Measurements from ENCODE around the gene VWA2. TPM values are rescaled to one million over a fixed set of nuclear protein-coding genes. Genes with fewer than 3 reads are reported as not detected.

Gene VWA2
- total RNA-seq, 1 experiment from 2014 or later: not detected

DNA sequence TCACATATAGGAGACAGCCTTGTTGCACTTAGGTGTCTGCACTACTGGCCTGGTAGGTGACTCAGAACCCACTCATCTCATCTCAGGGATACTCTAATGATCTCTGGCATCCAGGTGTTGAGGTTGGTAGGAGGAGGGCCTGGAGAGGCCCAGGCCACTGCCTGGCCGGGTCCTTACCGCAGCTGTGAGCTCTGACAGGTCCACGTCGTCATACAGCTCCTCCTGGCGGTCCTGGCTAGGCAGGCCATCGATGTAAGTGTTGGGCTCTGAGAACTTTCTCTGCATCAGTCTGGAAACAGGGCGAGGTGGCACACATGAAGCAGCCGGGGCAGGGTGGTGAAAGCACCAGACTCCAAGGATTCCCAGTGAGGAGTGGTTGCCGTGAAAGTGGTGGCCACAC, 62.1 kb downstream of the VWA2 start:
- POLR2A ChIA-PET: no interaction called here
- DNase-seq (ENCODE audit: low read depth, low spot score) (no peak), ATAC-seq (peak; percentile 10)
- no peak overlapping the region for H3K4me2 ChIP-seq (ENCODE audit: low read length)
- CTCF ChIA-PET: no interaction called here
- H3K9me2 ChIP-seq (ENCODE audit: insufficient read depth): no peaks in the 10 kb centered on the region
- H4K20me1 ChIP-seq (ENCODE audit: insufficient read depth): no peaks in the 10 kb centered on the region
- H3K36me3 ChIP-seq (ENCODE audit: control insufficient read depth in 1 of 2, insufficient read depth in 2 of 2, low read length in 2 of 2): no peaks in the 10 kb centered on the region
- intact Hi-C loops (cut with micrococcal nuclease): loop anchor here (5.0 kb wide), 1 partner anchor 401 kb away; no protein-coding TSS in a partner anchor
- no peak overlapping the region for H3K9ac ChIP-seq (ENCODE audit: low read length)
- H2AFZ ChIP-seq (ENCODE audit: low read depth, low read length, poor library complexity, severe bottlenecking): no peak overlapping the region
- peaks cover under 1 to 3% of the 10 kb centered on the region in 2 experiments; a peak in 2 of 4 replicates for H3K9me3 ChIP-seq (ENCODE audit: control insufficient read depth in 1 of 2, insufficient read depth in 1 of 2, low read depth in 1 of 2, low read length in 2 of 2)
- peaks cover 6 to 9% of the 10 kb centered on the region in 2 experiments for H3K4me1 ChIP-seq (ENCODE audit: control insufficient read depth in 1 of 2, insufficient read depth in 2 of 2, low read length in 2 of 2)
- H3K79me2 ChIP-seq (ENCODE audit: insufficient read depth, low read length): no peaks in the 10 kb centered on the region
- H3K4me3 ChIP-seq (replicated peaks in 1 of 2; ENCODE audit: low read depth in 1 of 2, low read length in 2 of 2): no peak overlapping the region
- RAD21 ChIA-PET (ENCODE audit: low non-redundant PET in 1 of 2, low total read pairs in 2 of 2, uncharacterized antibody in 2 of 2, unreplicated experiment in 2 of 2): no interaction called here
- H3K27me3 ChIP-seq (ENCODE audit: insufficient read depth, low read length): no peaks in the 10 kb centered on the region
- no peak overlapping the region for H3K27ac ChIP-seq (ENCODE audit: low read depth, low read length)
- BruUV-seq (replicated peaks): no TSS peak
- TF ChIP-seq, protein P1, sequence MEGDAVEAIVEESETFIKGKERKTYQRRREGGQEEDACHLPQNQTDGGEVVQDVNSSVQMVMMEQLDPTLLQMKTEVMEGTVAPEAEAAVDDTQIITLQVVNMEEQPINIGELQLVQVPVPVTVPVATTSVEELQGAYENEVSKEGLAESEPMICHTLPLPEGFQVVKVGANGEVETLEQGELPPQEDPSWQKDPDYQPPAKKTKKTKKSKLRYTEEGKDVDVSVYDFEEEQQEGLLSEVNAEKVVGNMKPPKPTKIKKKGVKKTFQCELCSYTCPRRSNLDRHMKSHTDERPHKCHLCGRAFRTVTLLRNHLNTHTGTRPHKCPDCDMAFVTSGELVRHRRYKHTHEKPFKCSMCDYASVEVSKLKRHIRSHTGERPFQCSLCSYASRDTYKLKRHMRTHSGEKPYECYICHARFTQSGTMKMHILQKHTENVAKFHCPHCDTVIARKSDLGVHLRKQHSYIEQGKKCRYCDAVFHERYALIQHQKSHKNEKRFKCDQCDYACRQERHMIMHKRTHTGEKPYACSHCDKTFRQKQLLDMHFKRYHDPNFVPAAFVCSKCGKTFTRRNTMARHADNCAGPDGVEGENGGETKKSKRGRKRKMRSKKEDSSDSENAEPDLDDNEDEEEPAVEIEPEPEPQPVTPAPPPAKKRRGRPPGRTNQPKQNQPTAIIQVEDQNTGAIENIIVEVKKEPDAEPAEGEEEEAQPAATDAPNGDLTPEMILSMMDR (IDR thresholded peaks at IDR 0.05 in 2 of 3, conservative IDR thresholded peaks at IDR 0.05 in 1 of 3; ENCODE audit: borderline replicate concordance in 1 of 3, insufficient read depth in 1 of 3, low read depth in 2 of 3, low read length in 2 of 3): peak in 2 of 3 experiments; percentile 12 to 24; a peak in 1 of 6 replicates
- TF ChIP-seq TCF7L2 (IDR thresholded peaks at IDR 0.05; ENCODE audit: borderline replicate concordance, extremely low read depth, insufficient read depth, insufficient read length): no peak

DNA sequence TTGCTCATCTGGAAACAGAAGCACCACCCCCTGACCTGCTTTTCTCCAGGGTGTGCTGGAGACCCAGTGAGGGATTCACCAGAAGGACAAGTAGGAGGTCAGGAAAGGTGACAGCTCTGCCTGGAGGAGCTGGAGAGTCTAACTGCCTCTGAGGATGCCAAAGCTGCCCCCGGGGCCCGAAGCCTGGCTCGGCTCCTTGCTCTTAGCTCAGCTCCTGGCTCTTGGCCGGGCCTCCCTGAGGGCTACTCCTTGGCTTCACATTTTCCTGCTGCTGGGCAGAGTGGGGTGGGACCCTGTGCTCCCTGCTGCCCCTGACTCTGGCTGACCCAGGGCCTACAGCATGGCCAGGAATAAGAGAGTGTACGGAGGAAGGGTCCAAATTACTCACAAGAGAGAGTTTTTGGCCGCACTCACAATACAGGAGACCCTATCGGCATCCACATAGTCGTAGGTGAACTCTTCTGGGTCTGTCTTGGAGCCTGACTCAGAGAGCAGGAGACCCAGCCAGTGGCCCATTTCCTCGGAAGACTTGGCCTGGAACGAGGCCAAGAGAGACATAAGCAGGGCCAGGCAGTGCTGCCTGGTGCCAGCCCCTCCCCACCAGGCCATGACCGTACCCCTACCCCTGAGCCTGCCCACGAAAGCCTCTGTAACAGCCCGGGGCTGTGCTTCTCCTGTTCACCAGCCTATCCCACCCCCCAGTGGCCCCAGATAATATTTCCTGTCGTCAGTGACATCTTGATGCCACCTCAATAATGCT, 63.1 kb downstream of the VWA2 start:
- RAD21 ChIA-PET (ENCODE audit: low non-redundant PET in 1 of 2, low total read pairs in 2 of 2, uncharacterized antibody in 2 of 2, unreplicated experiment in 2 of 2): interaction anchor here in 1 of 2 experiments (2.7 kb wide), 1 partner anchor 157 kb away, joined by 24 read pairs; no protein-coding TSS in a partner anchor
- no peaks in the 10 kb centered on the region for H3K36me3 ChIP-seq (ENCODE audit: control insufficient read depth in 1 of 2, insufficient read depth in 2 of 2, low read length in 2 of 2)
- no peaks in the 10 kb centered on the region for H3K79me2 ChIP-seq (ENCODE audit: insufficient read depth, low read length)
- H3K4me3 ChIP-seq (replicated peaks in 1 of 2; ENCODE audit: low read depth in 1 of 2, low read length in 2 of 2): no peak overlapping the region
- CTCF ChIA-PET: interaction anchor here (0.6 to 2.8 kb wide), 7 partner anchors 19 to 828 kb away, joined by 4 to 95 read pairs (median 32); no protein-coding TSS in a partner anchor
- no peak for DNase-seq (ENCODE audit: low read depth, low spot score)
- H3K4me2 ChIP-seq (ENCODE audit: low read length): no peak overlapping the region
- H3K9ac ChIP-seq (ENCODE audit: low read length): no peak overlapping the region
- POLR2A ChIA-PET: no interaction called here
- H3K27me3 ChIP-seq (ENCODE audit: insufficient read depth, low read length): peaks cover 7% of the 10 kb centered on the region; the same call in 1 of the 2 replicates
- intact Hi-C loops (cut with micrococcal nuclease): loop anchor here (5.0 kb wide), 1 partner anchor 400 kb away; no protein-coding TSS in a partner anchor
- H3K9me3 ChIP-seq (ENCODE audit: control insufficient read depth in 1 of 2, insufficient read depth in 1 of 2, low read depth in 1 of 2, low read length in 2 of 2): no peaks in the 10 kb centered on the region
- no peaks in the 10 kb centered on the region for H4K20me1 ChIP-seq (ENCODE audit: insufficient read depth)
- BruUV-seq (replicated peaks): no TSS peak
- H3K9me2 ChIP-seq (ENCODE audit: insufficient read depth): no peaks in the 10 kb centered on the region
- no peak overlapping the region for H2AFZ ChIP-seq (ENCODE audit: low read depth, low read length, poor library complexity, severe bottlenecking)
- peaks cover 6 to 18% of the 10 kb centered on the region in 2 experiments for H3K4me1 ChIP-seq (ENCODE audit: control insufficient read depth in 1 of 2, insufficient read depth in 2 of 2, low read length in 2 of 2)
- no peak overlapping the region for H3K27ac ChIP-seq (ENCODE audit: low read depth, low read length)
- no peak for ATAC-seq
- TF ChIP-seq ATF3 (IDR thresholded peaks at IDR 0.05) (no peak), JUND (IDR thresholded peaks at IDR 0.05) (no peak), RAD21 (IDR thresholded peaks at IDR 0.05; ENCODE audit: low read depth) (no peak), SP1 (IDR thresholded peaks at IDR 0.05; ENCODE audit: low read depth) (no peak), ZNF274 (IDR thresholded peaks at IDR 0.05; ENCODE audit: low read depth, low read length) (no peak), REST (IDR thresholded peaks at IDR 0.05; ENCODE audit: low read depth) (no peak)
- TF ChIP-seq, protein P2, sequence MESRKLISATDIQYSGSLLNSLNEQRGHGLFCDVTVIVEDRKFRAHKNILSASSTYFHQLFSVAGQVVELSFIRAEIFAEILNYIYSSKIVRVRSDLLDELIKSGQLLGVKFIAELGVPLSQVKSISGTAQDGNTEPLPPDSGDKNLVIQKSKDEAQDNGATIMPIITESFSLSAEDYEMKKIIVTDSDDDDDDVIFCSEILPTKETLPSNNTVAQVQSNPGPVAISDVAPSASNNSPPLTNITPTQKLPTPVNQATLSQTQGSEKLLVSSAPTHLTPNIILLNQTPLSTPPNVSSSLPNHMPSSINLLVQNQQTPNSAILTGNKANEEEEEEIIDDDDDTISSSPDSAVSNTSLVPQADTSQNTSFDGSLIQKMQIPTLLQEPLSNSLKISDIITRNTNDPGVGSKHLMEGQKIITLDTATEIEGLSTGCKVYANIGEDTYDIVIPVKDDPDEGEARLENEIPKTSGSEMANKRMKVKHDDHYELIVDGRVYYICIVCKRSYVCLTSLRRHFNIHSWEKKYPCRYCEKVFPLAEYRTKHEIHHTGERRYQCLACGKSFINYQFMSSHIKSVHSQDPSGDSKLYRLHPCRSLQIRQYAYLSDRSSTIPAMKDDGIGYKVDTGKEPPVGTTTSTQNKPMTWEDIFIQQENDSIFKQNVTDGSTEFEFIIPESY (IDR thresholded peaks at IDR 0.05; ENCODE audit: extremely low read depth, insufficient replicate concordance, low read length): no peak

Data from HCT116 (cell line).